SK-N-SH treated with all-trans-retinoic acid at 6 μM for 48 hours (cell line): ENCODE measurements around the gene UHMK1.
A peak's percentile ranks its signal among the peaks of the same experiment; 100 is the strongest.

ENCODE experiments used
- ATAC-seq: fragments of 200-7000 bp; cut with Tn5 transposase; 3 replicates; pipeline ENCODE4 v1.9.1; 2020; ENCODE audit warnings: mild to moderate bottlenecking, moderate library complexity
- ARNTL ChIP-seq: fragments of 450-650 bp; formaldehyde crosslinking; IDR thresholded peaks from 2 replicates; pipeline ENCODE4 v1.5.0; 2020; ENCODE audit warnings: low read depth, mild to moderate bottlenecking, moderate library complexity, borderline replicate concordance
- BACH2 ChIP-seq: fragments of 250-450 bp; sonication (Bioruptor Pico); IDR thresholded peaks from 2 replicates; pipeline ENCODE4 v1.9.0; 2021; ENCODE audit warnings: mild to moderate bottlenecking, borderline replicate concordance
- ISL1 ChIP-seq: fragments of 250-450 bp; sonication (Bioruptor Pico); IDR thresholded peaks from 2 replicates; pipeline ENCODE4 v2.1.2; 2022; ENCODE audit warnings: mild to moderate bottlenecking, moderate library complexity
- OSR1 ChIP-seq: fragments of 250-450 bp; sonication (Bioruptor Pico); IDR thresholded peaks from 2 replicates; pipeline ENCODE4 v1.8.0; 2022; ENCODE audit warnings: moderate library complexity, mild to moderate bottlenecking, inconsistent platforms
- SNAI2 ChIP-seq: fragments of 250-450 bp; sonication (Bioruptor Pico); IDR thresholded peaks from 2 replicates; pipeline ENCODE4 v1.5.0; 2020; ENCODE audit warnings: mild to moderate bottlenecking, moderate library complexity
- TCF4 ChIP-seq: fragments of 250-450 bp; sonication (Bioruptor Pico); IDR thresholded peaks from 2 replicates; pipeline ENCODE4 v1.8.0; 2021; ENCODE audit warnings: mild to moderate bottlenecking, moderate library complexity, borderline replicate concordance
- TOX ChIP-seq: fragments of 250-450 bp; sonication (Bioruptor Pico); IDR thresholded peaks from 2 replicates; pipeline ENCODE4 v1.8.0; 2021; ENCODE audit warnings: mild to moderate bottlenecking, moderate library complexity, borderline replicate concordance
- TSHZ2 ChIP-seq: fragments of 250-450 bp; sonication (Bioruptor Pico); IDR thresholded peaks from 2 replicates; pipeline ENCODE4 v1.5.0; 2020; ENCODE audit warnings: mild to moderate bottlenecking, moderate library complexity
- ZFP3 ChIP-seq: fragments of 250-450 bp; sonication (Bioruptor Pico); IDR thresholded peaks from 2 replicates; pipeline ENCODE4 v1.5.0; 2020; ENCODE audit warnings: mild to moderate bottlenecking, moderate library complexity
- ZNF565 ChIP-seq: fragments of 450-650 bp; formaldehyde crosslinking; conservative IDR thresholded peaks from 2 replicates; pipeline ENCODE4 v1.5.0; 2020; ENCODE audit warnings: low read depth, mild to moderate bottlenecking, moderate library complexity
- TF ChIP-seq, protein P1 (sequence below): fragments of 250-450 bp; sonication (Bioruptor Pico); IDR thresholded peaks from 2 replicates; pipeline ENCODE4 v1.5.1; 2021; ENCODE audit warnings: mild to moderate bottlenecking, moderate library complexity
- TF ChIP-seq, protein P2 (sequence below): fragments of 250-450 bp; sonication (Bioruptor Pico); IDR thresholded peaks from 2 replicates; pipeline ENCODE4 v1.5.1; 2020; ENCODE audit warnings: low read depth, mild to moderate bottlenecking, moderate library complexity
- TF ChIP-seq, protein P3 (sequence below): fragments of 250-450 bp; sonication (Bioruptor Pico); IDR thresholded peaks from 2 replicates; pipeline ENCODE4 v1.8.0; 2021; ENCODE audit warnings: low read depth, mild to moderate bottlenecking, moderate library complexity, borderline replicate concordance

The UHMK1 gene

DNA sequence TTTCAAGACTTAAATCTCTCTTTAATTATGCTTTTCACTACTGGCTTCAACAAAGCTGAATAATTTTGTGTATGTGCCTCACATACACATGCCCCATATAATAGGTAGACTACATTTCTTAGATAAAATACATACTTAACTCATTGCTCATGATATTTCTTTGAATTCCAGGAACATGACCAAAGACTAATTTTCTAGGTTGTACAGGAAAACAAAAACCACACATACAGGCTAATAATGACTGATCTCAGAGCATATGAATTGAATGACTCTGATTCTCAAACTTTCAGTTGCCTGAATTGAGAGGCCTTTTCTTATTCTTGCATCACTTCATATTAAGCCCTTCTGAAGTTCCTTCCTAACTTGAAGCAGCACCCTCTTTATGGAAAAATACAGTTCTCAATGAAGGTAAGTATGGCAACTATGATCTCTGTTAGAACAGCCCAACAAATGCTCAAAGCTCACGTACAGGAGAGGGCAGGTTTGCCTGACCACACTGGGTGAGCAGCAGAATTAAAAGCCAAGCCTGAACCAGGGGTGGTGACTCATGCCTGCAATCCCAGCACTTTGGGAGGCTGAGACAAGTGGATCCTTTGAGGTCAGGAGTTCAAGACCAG is 41.3 kb downstream of the UHMK1 start:
- ATAC-seq, result peak; percentile 64
- TF ChIP-seq ARNTL (CRISPR knock-in tag), result no peak
- TF ChIP-seq TOX (CRISPR knock-in tag), result peak; percentile 12; the same call in 1 of the 2 replicates
- peak; percentile 81 for TF ChIP-seq ISL1
- TF ChIP-seq, protein P1, sequence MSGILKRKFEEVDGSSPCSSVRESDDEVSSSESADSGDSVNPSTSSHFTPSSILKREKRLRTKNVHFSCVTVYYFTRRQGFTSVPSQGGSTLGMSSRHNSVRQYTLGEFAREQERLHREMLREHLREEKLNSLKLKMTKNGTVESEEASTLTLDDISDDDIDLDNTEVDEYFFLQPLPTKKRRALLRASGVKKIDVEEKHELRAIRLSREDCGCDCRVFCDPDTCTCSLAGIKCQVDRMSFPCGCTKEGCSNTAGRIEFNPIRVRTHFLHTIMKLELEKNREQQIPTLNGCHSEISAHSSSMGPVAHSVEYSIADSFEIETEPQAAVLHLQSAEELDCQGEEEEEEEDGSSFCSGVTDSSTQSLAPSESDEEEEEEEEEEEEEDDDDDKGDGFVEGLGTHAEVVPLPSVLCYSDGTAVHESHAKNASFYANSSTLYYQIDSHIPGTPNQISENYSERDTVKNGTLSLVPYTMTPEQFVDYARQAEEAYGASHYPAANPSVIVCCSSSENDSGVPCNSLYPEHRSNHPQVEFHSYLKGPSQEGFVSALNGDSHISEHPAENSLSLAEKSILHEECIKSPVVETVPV, result no peak
- TF ChIP-seq, protein P2, sequence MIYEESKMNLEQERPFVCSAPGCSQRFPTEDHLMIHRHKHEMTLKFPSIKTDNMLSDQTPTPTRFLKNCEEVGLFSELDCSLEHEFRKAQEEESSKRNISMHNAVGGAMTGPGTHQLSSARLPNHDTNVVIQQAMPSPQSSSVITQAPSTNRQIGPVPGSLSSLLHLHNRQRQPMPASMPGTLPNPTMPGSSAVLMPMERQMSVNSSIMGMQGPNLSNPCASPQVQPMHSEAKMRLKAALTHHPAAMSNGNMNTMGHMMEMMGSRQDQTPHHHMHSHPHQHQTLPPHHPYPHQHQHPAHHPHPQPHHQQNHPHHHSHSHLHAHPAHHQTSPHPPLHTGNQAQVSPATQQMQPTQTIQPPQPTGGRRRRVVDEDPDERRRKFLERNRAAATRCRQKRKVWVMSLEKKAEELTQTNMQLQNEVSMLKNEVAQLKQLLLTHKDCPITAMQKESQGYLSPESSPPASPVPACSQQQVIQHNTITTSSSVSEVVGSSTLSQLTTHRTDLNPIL (CRISPR knock-in tag), result no peak

DNA sequence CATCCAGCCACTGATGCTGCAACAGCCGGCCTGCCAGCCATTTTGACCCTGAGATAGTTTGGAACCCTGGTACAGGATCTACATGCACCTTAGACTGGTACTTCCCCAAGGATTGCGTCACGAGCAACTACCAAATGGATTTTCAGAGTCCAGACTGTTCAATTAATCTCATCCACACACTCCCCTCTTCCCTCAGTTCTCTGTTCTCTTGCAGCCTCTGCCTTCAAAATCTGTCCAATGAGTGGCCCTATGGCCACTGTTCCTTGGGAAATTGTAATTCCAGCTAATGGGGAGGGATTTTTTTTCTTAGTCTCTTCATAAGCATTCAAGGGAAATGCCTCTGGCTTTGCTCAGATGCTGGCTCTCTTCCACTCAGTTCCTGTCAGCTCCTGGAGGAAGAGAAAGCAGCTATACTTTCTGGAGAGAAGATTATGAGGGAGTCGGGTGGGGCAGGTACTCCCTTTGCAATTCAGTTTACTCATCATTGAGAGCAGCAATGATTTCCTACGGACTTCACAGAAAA is 44.1 kb downstream of the UHMK1 start:
- TF ChIP-seq TOX (CRISPR knock-in tag) (0 out of 2 replicates have a peak, but pooled peaks have one; percentile 59), ISL1 (no peak)
- TF ChIP-seq, protein P3, sequence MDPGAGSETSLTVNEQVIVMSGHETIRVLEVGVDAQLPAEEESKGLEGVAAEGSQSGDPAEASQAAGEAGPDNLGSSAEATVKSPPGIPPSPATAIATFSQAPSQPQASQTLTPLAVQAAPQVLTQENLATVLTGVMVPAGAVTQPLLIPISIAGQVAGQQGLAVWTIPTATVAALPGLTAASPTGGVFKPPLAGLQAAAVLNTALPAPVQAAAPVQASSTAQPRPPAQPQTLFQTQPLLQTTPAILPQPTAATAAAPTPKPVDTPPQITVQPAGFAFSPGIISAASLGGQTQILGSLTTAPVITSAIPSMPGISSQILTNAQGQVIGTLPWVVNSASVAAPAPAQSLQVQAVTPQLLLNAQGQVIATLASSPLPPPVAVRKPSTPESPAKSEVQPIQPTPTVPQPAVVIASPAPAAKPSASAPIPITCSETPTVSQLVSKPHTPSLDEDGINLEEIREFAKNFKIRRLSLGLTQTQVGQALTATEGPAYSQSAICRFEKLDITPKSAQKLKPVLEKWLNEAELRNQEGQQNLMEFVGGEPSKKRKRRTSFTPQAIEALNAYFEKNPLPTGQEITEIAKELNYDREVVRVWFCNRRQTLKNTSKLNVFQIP (CRISPR knock-in tag), result peak; percentile 52; the same call in 1 of the 2 replicates
- ATAC-seq, result peak; percentile 88

DNA sequence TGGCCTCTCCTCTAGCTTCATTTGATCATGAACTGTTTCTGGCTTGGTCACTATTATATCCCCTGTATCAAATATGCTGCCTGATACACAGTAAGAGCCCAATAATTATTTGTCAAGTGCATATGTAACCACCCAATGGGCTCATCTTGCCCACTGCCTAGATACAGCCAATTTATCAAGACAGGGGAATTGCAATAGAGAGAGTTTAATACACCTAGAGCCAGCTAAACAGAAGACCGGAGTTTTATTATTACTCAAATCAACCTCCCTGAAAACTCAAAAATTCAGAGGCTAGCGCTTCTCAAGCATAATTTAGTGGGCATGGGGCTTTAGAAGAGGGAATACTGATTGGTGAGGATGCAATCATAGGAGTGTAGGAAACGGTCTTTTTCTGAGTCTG is 45.6 kb downstream of the UHMK1 start:
- no peak for ATAC-seq

GRCh38 chr1:162548170-162548569 is 50.6 kb downstream of the UHMK1 start:
- no peak for TF ChIP-seq TCF4 (CRISPR knock-in tag)
- TF ChIP-seq TSHZ2 (CRISPR knock-in tag), result no peak
- no peak for TF ChIP-seq ARNTL (CRISPR knock-in tag)
- TF ChIP-seq TOX (CRISPR knock-in tag), result no peak
- TF ChIP-seq, protein P2 (CRISPR knock-in tag), result no peak
- no peak for TF ChIP-seq SNAI2 (CRISPR knock-in tag)
- no peak for TF ChIP-seq BACH2
- TF ChIP-seq, protein P3 (CRISPR knock-in tag), result no peak
- no peak for TF ChIP-seq ZNF565 (CRISPR knock-in tag)
- TF ChIP-seq, all 23 proteins: peak for 0
- no peak for ATAC-seq

More for the DNA sequence above, 45.6 kb downstream of the UHMK1 start:
- no peak for TF ChIP-seq ZFP3 (CRISPR knock-in tag)
- no peak for TF ChIP-seq OSR1 (CRISPR knock-in tag)
